ENCODE data around the gene RYR2. TPM values are rescaled to one million over a fixed set of nuclear protein-coding genes. Genes with fewer than 3 reads are reported as not detected.

Gene RYR2
- total and polyA plus RNA-seq, 2 of the 8 experiments (the other 6 are each of a cell fraction or from before 2014, with no cell fraction given) = 1.3 to 4.4 TPM

GRCh38 chr1:236998546-236998945 lies 43.4 kb upstream of the RYR2 start:
- CTCF ChIA-PET (ENCODE audit: partially characterized antibody) = interaction anchor here (1.4 to 1.5 kb wide), 2 partner anchors 11 to 19 kb away, joined by 3 to 4 read pairs; no protein-coding TSS in a partner anchor

More at GRCh38 chr1:236998546-236998945, 43.4 kb upstream of the RYR2 start:
- Histone ChIP-seq H2BK20ac (ENCODE audit: low read length) (no peak overlapping the region), H4K20me1 (replicated peaks in 1 of 2; ENCODE audit: control insufficient read depth in 1 of 2, insufficient read depth in 2 of 2, low read length in 2 of 2) (no peaks in the 10 kb centered on the region), H2BK15ac (ENCODE audit: low read length) (no peak overlapping the region), H3K27me3 (replicated peaks in 1 of 4; ENCODE audit: control insufficient read depth in 3 of 4, extremely low read depth in 1 of 4, insufficient read depth in 3 of 4, low read length in 3 of 4) (no peaks in the 10 kb centered on the region), H3K18ac (ENCODE audit: extremely low read depth, low read length) (no peak overlapping the region), H2AK5ac (ENCODE audit: low read depth, low read length) (no peak overlapping the region), H2BK12ac (ENCODE audit: low read depth, low read length) (no peak overlapping the region), H3K14ac (ENCODE audit: insufficient read length) (no peak overlapping the region), H4K91ac (replicated peaks; ENCODE audit: insufficient read length, low read length) (no peak overlapping the region), H3K4me2 (ENCODE audit: insufficient read depth in 1 of 2, low read depth in 2 of 2, low read length in 2 of 2) (no peak overlapping the region), H2BK5ac (ENCODE audit: low read depth, low read length) (no peak overlapping the region), H2AFZ (ENCODE audit: low read length) (no peak overlapping the region), H3K36me3 (ENCODE audit: control insufficient read depth in 2 of 4, insufficient read depth in 4 of 4, low read length in 3 of 4) (no peaks in the 10 kb centered on the region), H4K8ac (ENCODE audit: extremely low read depth, insufficient read depth, low read length) (no peak overlapping the region), H3K4me1 (replicated peaks in 1 of 4; ENCODE audit: control insufficient read depth in 3 of 4, insufficient read depth in 4 of 4, low read length in 3 of 4) (peaks cover 0 to 7% (median 0%) of the 10 kb centered on the region in 4 experiments; a peak in 3 of 7 replicates), H3K23ac (ENCODE audit: insufficient read length) (no peak overlapping the region), H3K79me2 (ENCODE audit: control insufficient read depth in 1 of 2, insufficient read depth in 2 of 2, low read length in 2 of 2) (no peaks in the 10 kb centered on the region), H3K4ac (replicated peaks; ENCODE audit: insufficient read length, low read depth, low read length) (no peak overlapping the region), H4K5ac (ENCODE audit: insufficient read length, low read depth, low read length) (no peak overlapping the region), H3K23me2 (ENCODE audit: low read depth, low read length) (no peaks in the 10 kb centered on the region), H3K9me3 (ENCODE audit: insufficient read depth in 2 of 2, low read depth in 1 of 2, low read length in 1 of 2) (no peaks in the 10 kb centered on the region), H3K56ac (replicated peaks; ENCODE audit: insufficient read length, low read depth, low read length) (no peak overlapping the region), H3K79me1 (ENCODE audit: low read depth, low read length) (no peaks in the 10 kb centered on the region), H3K4me3 (ENCODE audit: extremely low read depth in 1 of 4, insufficient read depth in 2 of 4, low read depth in 3 of 4, low read length in 4 of 4) (no peak overlapping the region), H3K27ac (ENCODE audit: low read depth, low read length) (no peak overlapping the region), H2BK120ac (replicated peaks; ENCODE audit: low read depth, low read length) (no peak overlapping the region), H3K9ac (replicated peaks in 1 of 4; ENCODE audit: extremely low read depth in 1 of 4, low read depth in 3 of 4, low read length in 3 of 4) (no peak overlapping the region)
- POLR2A ChIA-PET (ENCODE audit: partially characterized antibody) = no interaction called here
- no peak for FAIRE-seq
- TF ChIP-seq RAD21 (IDR thresholded peaks at IDR 0.05 in 1 of 2, conservative IDR thresholded peaks at IDR 0.05 in 1 of 2; ENCODE audit: low read depth in 2 of 2, low read length in 2 of 2) = peak in 1 of 2 experiments; percentile 1; a peak in 1 of 4 replicates
- no peak for TF ChIP-seq SP1 (IDR thresholded peaks at IDR 0.05; ENCODE audit: low read depth, low read length)
- 74% methylated on average over 3 of the region's 3 CpGs; no CpG with 5 or more reads in 1 of the 2 experiments for WGBS, 2 experiments (ENCODE audit: extremely low coverage in 1 of 2, insufficient coverage in 1 of 2, insufficient read length in 1 of 2, insufficient replicate concordance in 2 of 2, low coverage in 1 of 2, low lambda C conversion rate in 2 of 2, missing lambda C conversion rate in 1 of 2)
- DNase-seq (ENCODE audit: low read depth in 1 of 2, low spot score in 2 of 2) = no peak
